Thyroid gland (tissue), 4 donors: ENCODE measurements around the gene MXD4.

Source experiments
- CTCF ChIP-seq, 6 experiments: fragments of 200-600 bp in 3 of 6; fragments of 450-650 bp in 3 of 6; sonication (generic) in 3 of 6; IDR thresholded peaks; one replicate each; pipeline ENCODE4 v1.5.1; 2016 to 2019; ENCODE audit warnings: antibody characterized with exemption in 6 of 6, mild to moderate bottlenecking in 2 of 6, inconsistent platforms in 1 of 6, moderate library complexity in 1 of 6
- POLR2A ChIP-seq, 2 donors: fragments of 450-650 bp; IDR thresholded peaks; one replicate each; pipeline ENCODE4 v1.6.1; 2017; ENCODE audit warnings: antibody characterized with exemption in 2 of 2, mild to moderate bottlenecking in 2 of 2, moderate library complexity in 1 of 2

GRCh38 chr4:2275546-2276251 is 13.8 kb upstream of the MXD4 start:
- TF ChIP-seq POLR2A (IDR thresholded peaks at IDR 0.05), result no peak
- no peak for TF ChIP-seq CTCF (IDR thresholded peaks at IDR 0.05)
